Breast epithelium (tissue), 4 donors: ENCODE results near the gene NECTIN2. TPM values are rescaled to one million over a fixed set of nuclear protein-coding genes. Genes with fewer than 3 reads are reported as not detected.
"Not testable (repeated sequence)": the region's sequence is repeated elsewhere in the genome, so short reads cannot be mapped to it uniquely, and the experiment has no call there.

Experiments
- DNase-seq, 2 donors: peaks; one replicate each; pipeline ENCODE4 v3.0.0-alpha.2; 2019; ENCODE audit warnings: low spot score in 2 of 2
- H3K27ac ChIP-seq, 2 donors: fragments of 200-600 bp; sonication (generic) in 1 of 2; one replicate each; pipeline ENCODE4 v1.5.1; 2016 to 2019; ENCODE audit warnings: mild to moderate bottlenecking in 1 of 2
- H3K27me3 ChIP-seq, 2 donors: fragments of 200-600 bp; sonication (generic) in 1 of 2; one replicate each; pipeline versions ENCODE4 v1.5.1 to v1.6.0; 2017 to 2019; ENCODE audit warnings: control low read depth in 1 of 2, mild to moderate bottlenecking in 1 of 2
- H3K36me3 ChIP-seq: fragments of 200-600 bp; one replicate; pipeline ENCODE4 v1.5.1; 2019
- H3K4me1 ChIP-seq, 2 donors: fragments of 200-600 bp; sonication (generic); one replicate each; pipeline ENCODE4 v1.5.1; 2016 to 2019; ENCODE audit warnings: control low read depth in 1 of 2
- H3K4me3 ChIP-seq, 3 donors: fragments of 200-600 bp; sonication (generic); 1 replicate in 2 of 3; 2 replicates in 1 of 3; pipeline ENCODE4 v1.5.1; 2016 to 2019; ENCODE audit warnings: mild to moderate bottlenecking in 3 of 3, moderate library complexity in 2 of 3
- H3K9me3 ChIP-seq, 2 donors: fragments of 200-600 bp; sonication (generic) in 1 of 2; one replicate each; pipeline ENCODE4 v1.5.1; 2016 to 2019; ENCODE audit warnings: control low read depth in 1 of 2
- CTCF ChIP-seq, 3 donors: fragments of 450-650 bp; IDR thresholded peaks; one replicate each; pipeline ENCODE4 v1.5.1; 2016 to 2017; ENCODE audit warnings: antibody characterized with exemption in 3 of 3, mild to moderate bottlenecking in 3 of 3, moderate library complexity in 3 of 3
- POLR2A ChIP-seq: fragments of 450-650 bp; IDR thresholded peaks from one replicate; pipeline ENCODE4 v1.6.1; 2016; ENCODE audit warnings: antibody characterized with exemption, mild to moderate bottlenecking, moderate library complexity
- POLR2AphosphoS5 ChIP-seq, 3 donors: sonication (generic); formaldehyde crosslinking; IDR thresholded peaks; one replicate each; pipeline ENCODE4 v1.6.1; 2017; ENCODE audit warnings: antibody characterized with exemption in 3 of 3
- intact Hi-C: fragments of 100-400 bp; cut with DNase I; formaldehyde crosslinking; loops from one replicate; pipeline ENCODE4 v1.15.1; 2023; ENCODE audit warnings: low total_unique reads
- total RNA-seq, 3 donors: library from RNA; depleted of rRNA; stranded (reverse); fragments of >200 nt; gene quantifications; one replicate each; pipeline ENCODE4 v1.1.0, GENCODE V29; 2016

NECTIN2 gene
- total RNA-seq, 3 donors from 2014 or later: 28.0 to 114 (median 86.6) TPM

- H3K9me3 ChIP-seq: no peaks in the 10 kb centered on the region
- H3K4me3 ChIP-seq: no peak overlapping the region
- H3K27me3 ChIP-seq: no peaks in the 10 kb centered on the region
- no peaks in the 10 kb centered on the region for H3K4me1 ChIP-seq
- H3K36me3 ChIP-seq: peaks cover 4% of the 10 kb centered on the region
- intact Hi-C loops: no loop called here
- TF ChIP-seq POLR2AphosphoS5 (IDR thresholded peaks at IDR 0.05): no peak
- no peak for TF ChIP-seq POLR2A
- TF ChIP-seq CTCF (IDR thresholded peaks at IDR 0.05): no peak
- no peak for DNase-seq
- peak overlapping the region in 1 of 2 donors; percentile 3 for H3K27ac ChIP-seq
These were observed 23.3 kb upstream of the NECTIN2 start for GRCh38 chr19:44822670-44823372.

GRCh38 chr19:44823373-44823698, 22.8 kb upstream of the NECTIN2 start:
- Histone ChIP-seq H3K27ac (peak overlapping the region in 1 of 2 donors; percentile 3), H3K36me3 (peaks cover 4% of the 10 kb centered on the region), H3K27me3 (no peaks in the 10 kb centered on the region), H3K9me3 (no peaks in the 10 kb centered on the region), H3K4me1 (no peaks in the 10 kb centered on the region), H3K4me3 (no peak overlapping the region)
- no peak for DNase-seq
- intact Hi-C loops: no loop called here
- TF ChIP-seq POLR2AphosphoS5 (IDR thresholded peaks at IDR 0.05): no peak
- no peak for TF ChIP-seq POLR2A
- no peak for TF ChIP-seq CTCF (IDR thresholded peaks at IDR 0.05)

- Histone ChIP-seq H3K4me3 (no peak overlapping the region), H3K27me3 (no peaks in the 10 kb centered on the region), H3K4me1 (no peaks in the 10 kb centered on the region), H3K27ac (no peak overlapping the region), H3K36me3 (no peaks in the 10 kb centered on the region), H3K9me3 (no peaks in the 10 kb centered on the region)
- intact Hi-C loops: no loop called here
- TF ChIP-seq POLR2A (no peak), POLR2AphosphoS5 (IDR thresholded peaks at IDR 0.05) (no peak), CTCF (IDR thresholded peaks at IDR 0.05) (no peak)
- DNase-seq: no peak
These were observed 21.3 kb upstream of the NECTIN2 start for GRCh38 chr19:44824761-44825160.

GRCh38 chr19:44832875-44833274, 13.2 kb upstream of the NECTIN2 start:
- H3K27ac ChIP-seq, H3K36me3 ChIP-seq, H3K4me1 ChIP-seq, H3K4me3 ChIP-seq, H3K27me3 ChIP-seq, intact Hi-C loops, H3K9me3 ChIP-seq, DNase-seq: not testable (repeated sequence)

- H3K27ac ChIP-seq, DNase-seq, H3K4me1 ChIP-seq, intact Hi-C loops, H3K4me3 ChIP-seq, H3K36me3 ChIP-seq, H3K27me3 ChIP-seq, H3K9me3 ChIP-seq: not testable (repeated sequence)
These were observed 11.7 kb upstream of the NECTIN2 start for GRCh38 chr19:44834399-44834798.

GRCh38 chr19:44839276-44839675, 6.8 kb upstream of the NECTIN2 start:
- Histone ChIP-seq H3K4me3 (no peak overlapping the region), H3K4me1 (no peaks in the 10 kb centered on the region), H3K27me3 (no peaks in the 10 kb centered on the region), H3K9me3 (no peaks in the 10 kb centered on the region), H3K27ac (no peak overlapping the region), H3K36me3 (no peaks in the 10 kb centered on the region)
- TF ChIP-seq POLR2A (no peak), POLR2AphosphoS5 (IDR thresholded peaks at IDR 0.05) (no peak), CTCF (IDR thresholded peaks at IDR 0.05) (no peak)
- DNase-seq: no peak
- intact Hi-C loops: no loop called here
